HUES6 (cell line): ENCODE results near the gene GABRR2.

Experiments used
- H3K27ac ChIP-seq: 2 replicates; pipeline ENCODE4 v1.7.0; 2013; ENCODE audit warnings: low read depth, mild to moderate bottlenecking, low read length, inconsistent platforms
- H3K27me3 ChIP-seq: 2 replicates; pipeline ENCODE4 v1.6.1; 2013; ENCODE audit warnings: low read length; ENCODE audit not compliant: control insufficient read depth, insufficient read depth
- H3K36me3 ChIP-seq: 2 replicates; pipeline ENCODE4 v1.6.1; 2013; ENCODE audit warnings: low read length; ENCODE audit not compliant: control insufficient read depth, insufficient read depth
- H3K4me1 ChIP-seq: 2 replicates; pipeline ENCODE4 v1.6.1; 2013; ENCODE audit warnings: low read length; ENCODE audit not compliant: control insufficient read depth, insufficient read depth
- H3K4me3 ChIP-seq: 2 replicates; pipeline ENCODE4 v1.5.1; 2013; ENCODE audit warnings: low read depth, low read length
- H3K9ac ChIP-seq: one replicate; pipeline ENCODE4 v1.6.1; 2013; ENCODE audit warnings: mild to moderate bottlenecking, low read length
- H3K9me3 ChIP-seq: 2 replicates; pipeline ENCODE4 v1.6.1; 2013; ENCODE audit warnings: low read depth, low read length; ENCODE audit not compliant: control insufficient read depth, insufficient read depth

The GABRR2 gene

DNA sequence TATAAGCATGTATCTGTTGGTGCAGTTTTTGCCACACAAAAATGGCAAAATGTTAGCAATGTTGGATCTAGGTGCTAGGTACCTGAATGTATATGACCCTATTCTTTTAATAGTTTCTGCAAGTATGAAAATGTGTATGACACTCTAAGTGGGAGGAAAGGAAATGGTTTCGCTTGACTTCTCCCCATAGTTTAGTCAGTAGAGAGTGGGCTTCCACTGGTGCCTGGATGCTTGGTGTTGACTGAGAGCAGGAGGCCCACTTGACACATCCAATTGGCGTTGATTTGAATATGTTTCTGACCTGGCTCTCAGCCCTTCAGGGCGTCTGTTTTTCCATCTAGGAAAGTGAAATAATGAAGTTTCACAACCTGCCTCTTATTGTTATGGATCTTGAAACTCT is 56.2 kb downstream of the GABRR2 start:
- H3K4me1 ChIP-seq, result peaks cover 3% of the 10 kb centered on the region; the same call in 1 of the 2 replicates
- no peak overlapping the region for H3K4me3 ChIP-seq
- H3K9me3 ChIP-seq, result no peaks in the 10 kb centered on the region
- H3K9ac ChIP-seq, result no peak overlapping the region
- no peaks in the 10 kb centered on the region for H3K36me3 ChIP-seq
- H3K27ac ChIP-seq, result no peak overlapping the region
- no peaks in the 10 kb centered on the region for H3K27me3 ChIP-seq

DNA sequence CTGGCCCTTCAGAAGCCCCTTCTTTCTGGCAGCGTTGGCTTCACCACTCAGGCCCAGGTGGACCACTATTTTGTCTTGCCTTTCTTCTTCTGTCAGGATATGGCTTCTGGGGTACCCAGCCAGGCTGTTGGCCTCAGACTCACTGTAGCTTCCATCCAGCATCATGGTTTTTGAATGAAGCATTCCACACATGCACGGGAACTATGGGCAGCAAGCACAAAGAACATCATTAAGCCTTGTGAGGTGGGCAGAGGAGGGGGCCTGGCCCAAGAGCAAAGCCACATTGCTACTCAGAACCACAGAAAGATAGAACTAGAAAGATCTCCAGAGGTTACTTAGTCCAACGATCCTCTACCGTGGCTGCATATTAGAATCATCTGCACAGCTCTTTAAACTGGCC is 57.3 kb downstream of the GABRR2 start:
- no peak overlapping the region for H3K27ac ChIP-seq
- no peak overlapping the region for H3K4me3 ChIP-seq
- peaks cover 3% of the 10 kb centered on the region; the same call in 1 of the 2 replicates for H3K4me1 ChIP-seq
- no peaks in the 10 kb centered on the region for H3K36me3 ChIP-seq
- H3K27me3 ChIP-seq, result no peaks in the 10 kb centered on the region
- no peaks in the 10 kb centered on the region for H3K9me3 ChIP-seq
- H3K9ac ChIP-seq, result no peak overlapping the region

- H3K36me3 ChIP-seq, result no peaks in the 10 kb centered on the region
- H3K27ac ChIP-seq, result no peak overlapping the region
- H3K9ac ChIP-seq, result no peak overlapping the region
- no peaks in the 10 kb centered on the region for H3K9me3 ChIP-seq
- no peak overlapping the region for H3K4me3 ChIP-seq
- H3K27me3 ChIP-seq, result no peaks in the 10 kb centered on the region
- peaks cover 3% of the 10 kb centered on the region; the same call in 1 of the 2 replicates for H3K4me1 ChIP-seq
Measured at GRCh38 chr6:89257346-89257745, 57.8 kb downstream of the GABRR2 start.

DNA sequence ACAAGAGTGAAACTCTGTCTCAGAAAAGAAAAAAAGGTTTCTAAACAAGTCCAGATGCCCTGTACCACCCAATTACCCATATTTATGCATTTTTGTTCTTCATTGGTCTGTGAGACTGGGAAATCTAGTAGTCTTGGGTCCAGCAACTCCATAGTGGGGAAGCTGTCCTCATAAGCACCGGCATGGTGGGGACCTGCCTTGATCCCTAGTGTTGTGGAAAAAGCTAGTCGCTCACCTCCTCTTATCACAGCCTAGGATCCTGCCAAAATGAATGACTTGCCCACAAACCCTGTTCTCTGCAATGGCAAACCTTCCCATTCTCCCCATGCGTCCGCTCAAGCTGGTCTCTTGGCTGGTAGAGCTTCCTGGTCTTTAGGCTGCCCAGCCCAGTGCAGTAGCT is 59.7 kb downstream of the GABRR2 start:
- Histone ChIP-seq H3K36me3 (no peaks in the 10 kb centered on the region), H3K4me1 (no peaks in the 10 kb centered on the region), H3K27me3 (no peaks in the 10 kb centered on the region), H3K9me3 (no peaks in the 10 kb centered on the region), H3K9ac (no peak overlapping the region), H3K4me3 (no peak overlapping the region), H3K27ac (no peak overlapping the region)

GRCh38 chr6:89254569-89254968 is 60.5 kb downstream of the GABRR2 start:
- Histone ChIP-seq H3K9ac (no peak overlapping the region), H3K9me3 (no peaks in the 10 kb centered on the region), H3K4me3 (no peak overlapping the region), H3K4me1 (no peaks in the 10 kb centered on the region), H3K27ac (no peak overlapping the region), H3K36me3 (no peaks in the 10 kb centered on the region), H3K27me3 (no peaks in the 10 kb centered on the region)

- no peak overlapping the region for H3K4me3 ChIP-seq
- no peak overlapping the region for H3K27ac ChIP-seq
- no peaks in the 10 kb centered on the region for H3K9me3 ChIP-seq
Measured at GRCh38 chr6:89252907-89253306, 62.2 kb downstream of the GABRR2 start.

DNA sequence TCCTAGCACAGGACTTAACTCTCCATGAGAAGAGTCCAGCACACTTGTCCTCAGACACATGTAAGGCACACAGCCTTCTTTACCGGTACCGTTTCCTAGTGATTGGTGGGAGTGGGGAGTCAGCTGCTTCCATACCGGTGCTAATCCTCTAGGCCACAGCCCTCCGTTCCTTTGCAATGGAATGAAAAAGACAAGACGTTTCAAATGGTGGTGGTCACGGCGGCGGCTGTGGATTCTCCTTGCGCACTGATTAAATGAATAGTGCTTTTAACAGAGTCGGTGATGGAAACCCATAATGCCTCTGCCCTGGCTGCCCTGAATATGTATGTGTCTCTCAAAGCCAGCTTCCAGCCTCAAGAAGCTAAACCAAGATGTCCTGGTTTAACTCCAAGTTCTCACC is 63.1 kb downstream of the GABRR2 start:
- Histone ChIP-seq H3K27ac (no peak overlapping the region), H3K36me3 (no peaks in the 10 kb centered on the region), H3K4me1 (no peaks in the 10 kb centered on the region)

More at GRCh38 chr6:89252907-89253306, 62.2 kb downstream of the GABRR2 start:
- H3K27me3 ChIP-seq, result no peaks in the 10 kb centered on the region
- no peak overlapping the region for H3K9ac ChIP-seq
- H3K4me1 ChIP-seq, result no peaks in the 10 kb centered on the region
- H3K36me3 ChIP-seq, result no peaks in the 10 kb centered on the region

GRCh38 chr6:89251170-89251569 is 63.9 kb downstream of the GABRR2 start:
- no peaks in the 10 kb centered on the region for H3K36me3 ChIP-seq
- H3K4me1 ChIP-seq, result no peaks in the 10 kb centered on the region
- no peak overlapping the region for H3K4me3 ChIP-seq
- H3K9me3 ChIP-seq, result no peaks in the 10 kb centered on the region
- no peak overlapping the region for H3K27ac ChIP-seq
- H3K9ac ChIP-seq, result no peak overlapping the region
- no peaks in the 10 kb centered on the region for H3K27me3 ChIP-seq

More for the DNA sequence above, 63.1 kb downstream of the GABRR2 start:
- H3K9ac ChIP-seq, result no peak overlapping the region
- no peaks in the 10 kb centered on the region for H3K27me3 ChIP-seq
- H3K4me3 ChIP-seq, result no peak overlapping the region
- H3K9me3 ChIP-seq, result no peaks in the 10 kb centered on the region

- Histone ChIP-seq H3K27me3 (no peaks in the 10 kb centered on the region), H3K4me1 (no peaks in the 10 kb centered on the region), H3K4me3 (no peak overlapping the region), H3K27ac (no peak overlapping the region), H3K9ac (no peak overlapping the region), H3K9me3 (no peaks in the 10 kb centered on the region), H3K36me3 (no peaks in the 10 kb centered on the region)
Measured at GRCh38 chr6:89250239-89250638, 64.9 kb downstream of the GABRR2 start.

DNA sequence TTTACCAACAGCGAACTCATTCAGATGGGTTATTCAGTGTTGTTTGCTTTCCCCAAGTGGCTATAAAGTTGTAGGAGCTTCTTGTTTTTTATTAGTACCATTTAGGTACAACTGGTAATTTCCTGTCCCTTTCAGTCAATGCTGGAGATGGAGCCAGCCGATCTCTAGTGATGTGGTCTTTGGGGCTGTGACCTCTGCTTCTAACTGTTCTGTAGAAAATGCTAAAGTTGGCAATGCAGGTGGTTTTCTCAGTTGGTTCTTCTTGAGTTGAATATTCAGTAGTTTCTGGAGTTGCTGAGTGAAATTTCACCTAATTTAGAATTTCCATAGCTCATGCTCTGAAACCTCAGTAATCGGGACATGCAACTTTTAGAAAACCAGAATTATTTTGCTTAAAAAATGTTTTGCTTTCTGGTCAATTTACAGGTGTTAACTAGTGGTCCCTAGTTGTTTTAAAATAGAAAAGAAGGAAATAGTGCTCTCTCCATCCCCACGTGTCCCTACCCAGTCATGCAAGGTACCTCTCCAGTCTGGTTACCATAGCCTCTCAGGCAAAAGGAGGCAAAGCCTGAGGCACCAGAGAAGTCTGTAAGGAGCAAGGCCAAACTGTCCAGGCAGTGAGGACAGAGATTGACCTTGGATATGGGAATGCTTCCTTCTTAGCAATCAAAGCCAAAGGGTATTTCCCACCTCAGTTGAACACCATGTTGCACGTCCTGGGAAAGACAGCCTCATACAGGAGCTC is 70.7 kb downstream of the GABRR2 start:
- H3K36me3 ChIP-seq, result no peaks in the 10 kb centered on the region
- H3K9ac ChIP-seq, result no peak overlapping the region
- H3K4me3 ChIP-seq, result no peak overlapping the region
- peaks cover 22% of the 10 kb centered on the region for H3K4me1 ChIP-seq
- no peak overlapping the region for H3K27ac ChIP-seq
- H3K27me3 ChIP-seq, result no peaks in the 10 kb centered on the region
- no peaks in the 10 kb centered on the region for H3K9me3 ChIP-seq

DNA sequence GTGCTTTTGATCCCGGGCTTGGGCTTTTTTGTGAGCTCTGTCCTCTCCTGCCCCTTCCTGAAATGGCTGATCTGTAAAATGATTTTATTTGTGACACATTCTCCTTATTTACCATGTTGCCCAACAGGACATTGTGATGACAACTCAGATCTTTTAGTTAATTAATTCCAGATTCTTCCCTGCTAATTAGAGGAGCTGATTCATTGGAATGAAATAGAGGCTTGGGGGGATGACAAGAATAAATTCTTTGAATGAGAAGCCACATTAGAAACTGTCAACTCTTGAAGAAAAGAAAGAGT is 71.8 kb downstream of the GABRR2 start:
- no peaks in the 10 kb centered on the region for H3K27me3 ChIP-seq
- no peak overlapping the region for H3K9ac ChIP-seq
- H3K27ac ChIP-seq, result no peak overlapping the region
- H3K4me1 ChIP-seq, result peaks cover 22% of the 10 kb centered on the region
- no peaks in the 10 kb centered on the region for H3K36me3 ChIP-seq
- no peak overlapping the region for H3K4me3 ChIP-seq
- H3K9me3 ChIP-seq, result no peaks in the 10 kb centered on the region
